ENCODE results near the gene ABHD14A.

DNA sequence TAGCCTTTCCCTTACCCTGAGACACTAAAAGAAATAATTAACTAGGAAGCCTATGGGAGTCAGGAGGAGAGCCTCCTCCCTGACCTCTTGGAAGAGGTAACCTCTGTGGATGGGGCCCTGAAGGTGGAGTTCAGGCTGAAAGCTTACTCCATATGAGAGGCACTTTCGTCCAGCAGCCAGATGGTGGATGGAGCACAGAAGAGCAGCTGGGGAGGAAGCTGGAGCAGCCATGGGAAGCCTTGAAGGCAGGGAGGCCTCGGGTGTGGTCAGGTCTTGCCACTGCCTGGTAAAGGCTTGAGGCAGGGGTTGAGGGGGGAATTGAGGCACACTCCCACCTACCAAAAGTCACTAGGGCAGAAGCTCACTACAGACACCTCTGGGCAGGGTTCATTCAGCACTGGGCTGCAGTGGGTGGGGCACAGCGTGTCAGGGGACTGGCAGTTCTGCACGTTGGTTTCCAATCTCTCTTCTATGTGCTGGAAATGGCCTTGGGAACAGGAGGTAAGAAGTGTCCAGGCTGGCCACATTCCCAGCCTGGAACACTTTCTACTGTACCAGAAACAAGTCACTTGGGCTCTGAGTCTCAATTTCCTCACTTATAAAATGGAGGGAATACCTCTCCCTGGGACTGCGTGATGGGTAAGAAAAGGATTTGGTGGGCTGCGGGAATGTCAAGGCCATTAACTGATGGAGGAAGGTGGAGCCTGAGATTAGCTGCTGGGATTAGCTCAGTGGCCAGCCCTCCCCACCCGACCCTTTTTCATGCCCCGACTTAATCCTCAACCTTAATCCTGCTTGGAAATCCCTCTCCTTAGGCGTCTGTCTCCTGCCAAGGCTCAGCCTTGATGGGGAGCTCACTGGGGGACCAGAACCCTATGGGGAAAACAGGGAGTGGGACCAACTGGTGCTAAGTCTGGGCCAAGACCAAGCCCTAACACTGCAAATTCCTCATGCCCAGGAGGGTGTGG lies 13.0 kb upstream of the ABHD14A start:
- TF ChIP-seq, protein P1, sequence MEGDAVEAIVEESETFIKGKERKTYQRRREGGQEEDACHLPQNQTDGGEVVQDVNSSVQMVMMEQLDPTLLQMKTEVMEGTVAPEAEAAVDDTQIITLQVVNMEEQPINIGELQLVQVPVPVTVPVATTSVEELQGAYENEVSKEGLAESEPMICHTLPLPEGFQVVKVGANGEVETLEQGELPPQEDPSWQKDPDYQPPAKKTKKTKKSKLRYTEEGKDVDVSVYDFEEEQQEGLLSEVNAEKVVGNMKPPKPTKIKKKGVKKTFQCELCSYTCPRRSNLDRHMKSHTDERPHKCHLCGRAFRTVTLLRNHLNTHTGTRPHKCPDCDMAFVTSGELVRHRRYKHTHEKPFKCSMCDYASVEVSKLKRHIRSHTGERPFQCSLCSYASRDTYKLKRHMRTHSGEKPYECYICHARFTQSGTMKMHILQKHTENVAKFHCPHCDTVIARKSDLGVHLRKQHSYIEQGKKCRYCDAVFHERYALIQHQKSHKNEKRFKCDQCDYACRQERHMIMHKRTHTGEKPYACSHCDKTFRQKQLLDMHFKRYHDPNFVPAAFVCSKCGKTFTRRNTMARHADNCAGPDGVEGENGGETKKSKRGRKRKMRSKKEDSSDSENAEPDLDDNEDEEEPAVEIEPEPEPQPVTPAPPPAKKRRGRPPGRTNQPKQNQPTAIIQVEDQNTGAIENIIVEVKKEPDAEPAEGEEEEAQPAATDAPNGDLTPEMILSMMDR (IDR thresholded peaks at IDR 0.05): no peak
- no peak for TF ChIP-seq POLR2A (IDR thresholded peaks at IDR 0.05)
